WTC11 (cell line): Measurements from ENCODE around the gene POLR3GL. TPM values are rescaled to one million over a fixed set of nuclear protein-coding genes. Genes with fewer than 3 reads are reported as not detected.

Experiments used
- ATAC-seq: fragments of 200-7000 bp; cut with Tn5 transposase; 2 replicates; pipeline ENCODE4 v1.10.0; 2021; ENCODE audit warnings: mild to moderate bottlenecking, moderate library complexity
- CTCF ChIA-PET: fragments of 300-600 bp; sonication (Branson Sonifier 250); formaldehyde crosslinking; loops from one replicate; lab custom pipeline; 2021; ENCODE audit warnings: antibody characterized with exemption; lab: Charles Lee
- POLR2A ChIA-PET: fragments of 350-600 bp; sonication (Branson Sonifier 250); formaldehyde crosslinking; loops from one replicate; lab custom pipeline; 2021; ENCODE audit warnings: antibody characterized with exemption; lab: Charles Lee
- DNase-seq: peaks from one replicate; pipeline ENCODE4 v3.0.0; 2021; ENCODE audit warnings: low spot score
- H3K27ac Mint-ChIP-seq: 2 replicates; pipeline ENCODE4 v1.8.0; 2021; ENCODE audit warnings: mixed read lengths
- H3K27me3 Mint-ChIP-seq: 2 replicates; pipeline ENCODE4 v1.8.0; 2021; ENCODE audit warnings: low read depth, mild to moderate bottlenecking, moderate library complexity, mixed read lengths
- H3K36me3 Mint-ChIP-seq: 2 replicates; pipeline ENCODE4 v1.8.0; 2021; ENCODE audit warnings: mixed read lengths
- H3K4me1 Mint-ChIP-seq: 2 replicates; pipeline ENCODE4 v1.8.0; 2022; ENCODE audit warnings: mixed read lengths
- H3K4me3 Mint-ChIP-seq: 2 replicates; pipeline ENCODE4 v1.8.0; 2021; ENCODE audit warnings: mild to moderate bottlenecking, moderate library complexity, mixed read lengths
- H3K9me3 Mint-ChIP-seq: 2 replicates; pipeline ENCODE4 v1.8.0; 2021; ENCODE audit warnings: mixed read lengths
- CBFB ChIP-seq: sonication (generic); formaldehyde crosslinking; IDR thresholded peaks from 2 replicates; pipeline ENCODE4 v1.8.1; 2022; ENCODE audit warnings: mild to moderate bottlenecking, low read depth, missing genetic modification reagents
- CREM ChIP-seq: sonication (generic); formaldehyde crosslinking; IDR thresholded peaks from 2 replicates; pipeline ENCODE4 v1.8.1; 2022; ENCODE audit warnings: mild to moderate bottlenecking, missing genetic modification reagents, moderate library complexity
- ELF4 ChIP-seq: sonication (generic); formaldehyde crosslinking; IDR thresholded peaks from 2 replicates; pipeline ENCODE4 v1.8.1; 2022; ENCODE audit warnings: low read depth, mild to moderate bottlenecking, moderate library complexity, missing genetic modification reagents
- EMX1 ChIP-seq: fragments of 250-450 bp; sonication (Bioruptor Pico); IDR thresholded peaks from 2 replicates; pipeline ENCODE4 v1.8.0; 2021; ENCODE audit warnings: mild to moderate bottlenecking
- ESRRA ChIP-seq: sonication (generic); formaldehyde crosslinking; IDR thresholded peaks from 2 replicates; pipeline ENCODE4 v1.8.1; 2022; ENCODE audit warnings: mild to moderate bottlenecking, missing genetic modification reagents, borderline replicate concordance
- ETV6 ChIP-seq: sonication (generic); formaldehyde crosslinking; IDR thresholded peaks from 2 replicates; pipeline ENCODE4 v1.8.1; 2022; ENCODE audit warnings: mild to moderate bottlenecking, missing genetic modification reagents
- HMGA2 ChIP-seq: fragments of 250-450 bp; sonication (Bioruptor Pico); IDR thresholded peaks from 2 replicates; pipeline ENCODE4 v1.4.0; 2021; ENCODE audit warnings: mild to moderate bottlenecking, moderate library complexity
- MYBL2 ChIP-seq: sonication (generic); formaldehyde crosslinking; IDR thresholded peaks from 2 replicates; pipeline ENCODE4 v1.8.1; 2023; ENCODE audit warnings: mild to moderate bottlenecking, moderate library complexity, missing genetic modification reagents
- NFE2L1 ChIP-seq: sonication (generic); formaldehyde crosslinking; IDR thresholded peaks from 2 replicates; pipeline ENCODE4 v1.8.1; 2023; ENCODE audit warnings: missing genetic modification reagents
- NR3C1 ChIP-seq: sonication (generic); formaldehyde crosslinking; conservative IDR thresholded peaks from 2 replicates; pipeline ENCODE4 v1.8.1; 2023; ENCODE audit warnings: low read depth, mild to moderate bottlenecking, missing genetic modification reagents
- SOX15 ChIP-seq: fragments of 250-450 bp; sonication (Bioruptor Pico); IDR thresholded peaks from 2 replicates; pipeline ENCODE4 v1.9.0; 2021; ENCODE audit warnings: mild to moderate bottlenecking
- SP1 ChIP-seq: sonication (generic); formaldehyde crosslinking; conservative IDR thresholded peaks from 2 replicates; pipeline ENCODE4 v1.8.1; 2022; ENCODE audit warnings: missing genetic modification reagents
- ZNF121 ChIP-seq: sonication (generic); formaldehyde crosslinking; IDR thresholded peaks from 2 replicates; pipeline ENCODE4 v1.8.0; 2023; ENCODE audit warnings: missing genetic modification reagents
- ZNF138 ChIP-seq: sonication (generic); formaldehyde crosslinking; conservative IDR thresholded peaks from 2 replicates; pipeline ENCODE4 v1.8.1; 2022; ENCODE audit warnings: mild to moderate bottlenecking, moderate library complexity, missing genetic modification reagents
- ZNF671 ChIP-seq: fragments of 250-450 bp; sonication (Bioruptor Pico); IDR thresholded peaks from 2 replicates; pipeline ENCODE4 v1.8.0; 2021; ENCODE audit warnings: mild to moderate bottlenecking
- total RNA-seq: library from RNA; stranded (reverse); gene quantifications from 3 replicates; pipeline ENCODE4 v1.2.3, GENCODE V29; 2021
- TF ChIP-seq, protein P1 (sequence below): sonication (generic); formaldehyde crosslinking; IDR thresholded peaks from 2 replicates; pipeline ENCODE4 v1.8.0; 2022; ENCODE audit warnings: mild to moderate bottlenecking, missing genetic modification reagents
- TF ChIP-seq, protein P2 (sequence below): sonication (generic); formaldehyde crosslinking; IDR thresholded peaks from 2 replicates; pipeline ENCODE4 v1.8.1; 2023; ENCODE audit warnings: mild to moderate bottlenecking, missing genetic modification reagents, moderate library complexity
- TF ChIP-seq, protein P3 (sequence below): sonication (generic); formaldehyde crosslinking; IDR thresholded peaks from 2 replicates; pipeline ENCODE4 v1.8.1; 2022; ENCODE audit warnings: low read depth, mild to moderate bottlenecking, moderate library complexity, missing genetic modification reagents, borderline replicate concordance
- TF ChIP-seq, protein P4 (sequence below): sonication (generic); formaldehyde crosslinking; IDR thresholded peaks from 2 replicates; pipeline ENCODE4 v1.8.1; 2022; ENCODE audit warnings: mild to moderate bottlenecking, moderate library complexity, missing genetic modification reagents
- TF ChIP-seq, protein P5 (sequence below): sonication (generic); formaldehyde crosslinking; IDR thresholded peaks from 2 replicates; pipeline ENCODE4 v1.8.0; 2023; ENCODE audit warnings: missing genetic modification reagents
- TF ChIP-seq, protein P6 (sequence below): fragments of 200-600 bp; IDR thresholded peaks from 2 replicates; pipeline ENCODE4 v1.8.0; 2022; ENCODE audit warnings: antibody characterized with exemption
- TF ChIP-seq, protein P7 (sequence below): sonication (generic); formaldehyde crosslinking; IDR thresholded peaks from 2 replicates; pipeline ENCODE4 v1.8.1; 2023; ENCODE audit warnings: mild to moderate bottlenecking, missing genetic modification reagents
- TF ChIP-seq, protein P8 (sequence below): sonication (generic); formaldehyde crosslinking; IDR thresholded peaks from 2 replicates; pipeline ENCODE4 v1.8.1; 2023; ENCODE audit warnings: mild to moderate bottlenecking, missing genetic modification reagents, moderate library complexity

POLR3GL gene
- total RNA-seq, 1 experiment from 2014 or later = 3.8 TPM

DNA sequence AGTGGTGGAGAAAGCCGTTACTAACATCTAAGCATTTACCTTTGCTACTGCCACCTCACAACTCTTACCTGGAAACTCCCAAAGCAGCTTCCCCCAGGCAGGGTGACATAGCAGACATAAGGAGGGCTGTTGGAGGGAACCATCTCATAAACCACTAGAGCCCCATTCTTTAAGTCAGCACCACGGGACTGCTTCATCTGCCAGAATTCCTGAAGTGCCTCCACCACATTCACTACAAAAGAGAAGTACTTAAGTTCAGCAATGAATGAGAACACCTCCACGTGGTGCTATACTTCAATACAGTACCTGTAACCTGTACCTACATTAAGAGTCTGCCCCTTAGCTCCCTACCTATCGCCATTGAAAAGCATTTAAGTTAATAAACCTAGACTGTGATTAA lies 16.9 kb upstream of the POLR3GL start:
- ChIA-PET POLR2A (no interaction called here), CTCF (interaction anchor here (1.3 kb wide), 1 partner anchor 102 kb away, joined by 3 read pairs; the partner anchor contains the start of gene NUDT17)
- Mint-ChIP-seq H3K4me3 (no peak overlapping the region), H3K27ac (no peak overlapping the region), H3K9me3 (no peaks in the 10 kb centered on the region), H3K27me3 (peaks cover 4% of the 10 kb centered on the region), H3K36me3 (no peaks in the 10 kb centered on the region), H3K4me1 (peaks cover 19% of the 10 kb centered on the region)
- TF ChIP-seq ZNF138 (no peak), ZNF671 (no peak)
- TF ChIP-seq, protein P1, sequence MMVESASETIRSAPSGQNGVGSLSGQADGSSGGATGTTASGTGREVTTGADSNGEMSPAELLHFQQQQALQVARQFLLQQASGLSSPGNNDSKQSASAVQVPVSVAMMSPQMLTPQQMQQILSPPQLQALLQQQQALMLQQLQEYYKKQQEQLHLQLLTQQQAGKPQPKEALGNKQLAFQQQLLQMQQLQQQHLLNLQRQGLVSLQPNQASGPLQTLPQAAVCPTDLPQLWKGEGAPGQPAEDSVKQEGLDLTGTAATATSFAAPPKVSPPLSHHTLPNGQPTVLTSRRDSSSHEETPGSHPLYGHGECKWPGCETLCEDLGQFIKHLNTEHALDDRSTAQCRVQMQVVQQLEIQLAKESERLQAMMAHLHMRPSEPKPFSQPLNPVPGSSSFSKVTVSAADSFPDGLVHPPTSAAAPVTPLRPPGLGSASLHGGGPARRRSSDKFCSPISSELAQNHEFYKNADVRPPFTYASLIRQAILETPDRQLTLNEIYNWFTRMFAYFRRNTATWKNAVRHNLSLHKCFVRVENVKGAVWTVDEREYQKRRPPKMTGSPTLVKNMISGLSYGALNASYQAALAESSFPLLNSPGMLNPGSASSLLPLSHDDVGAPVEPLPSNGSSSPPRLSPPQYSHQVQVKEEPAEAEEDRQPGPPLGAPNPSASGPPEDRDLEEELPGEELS (CRISPR knock-in tag) = no peak
- no peak for DNase-seq
- ATAC-seq = peak; percentile 93

DNA sequence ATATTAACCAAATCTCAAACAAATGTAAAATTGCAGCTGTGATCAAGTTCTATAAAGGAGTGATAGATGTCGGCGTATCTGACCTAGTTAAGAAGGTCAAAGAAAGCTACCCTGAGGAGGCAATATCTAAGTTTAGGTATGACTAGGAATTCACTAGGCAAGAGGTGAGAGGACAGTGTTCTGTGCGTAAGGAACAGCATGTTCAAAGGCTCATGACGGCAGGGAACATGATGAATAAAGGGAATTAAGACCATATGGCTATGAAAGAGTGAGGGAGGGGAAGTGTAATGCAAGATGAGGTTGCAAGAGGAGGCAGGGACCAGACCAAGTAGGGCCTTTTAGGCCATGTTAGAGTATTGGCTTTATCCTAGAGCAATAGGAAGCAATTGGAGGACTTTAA lies 15.3 kb upstream of the POLR3GL start:
- TF ChIP-seq, protein P2, sequence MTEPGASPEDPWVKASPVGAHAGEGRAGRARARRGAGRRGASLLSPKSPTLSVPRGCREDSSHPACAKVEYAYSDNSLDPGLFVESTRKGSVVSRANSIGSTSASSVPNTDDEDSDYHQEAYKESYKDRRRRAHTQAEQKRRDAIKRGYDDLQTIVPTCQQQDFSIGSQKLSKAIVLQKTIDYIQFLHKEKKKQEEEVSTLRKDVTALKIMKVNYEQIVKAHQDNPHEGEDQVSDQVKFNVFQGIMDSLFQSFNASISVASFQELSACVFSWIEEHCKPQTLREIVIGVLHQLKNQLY (CRISPR knock-in tag) = no peak
- TF ChIP-seq ETV6 (no peak), EMX1 (CRISPR knock-in tag) (no peak), ELF4 (CRISPR knock-in tag) (no peak), CREM (CRISPR knock-in tag) (no peak), ZNF671 (no peak), SOX15 (no peak), NFE2L1 (no peak), CBFB (CRISPR knock-in tag) (no peak), ZNF121 (CRISPR knock-in tag) (no peak), MYBL2 (CRISPR knock-in tag) (no peak), SP1 (CRISPR knock-in tag) (no peak)
- TF ChIP-seq, protein P3, sequence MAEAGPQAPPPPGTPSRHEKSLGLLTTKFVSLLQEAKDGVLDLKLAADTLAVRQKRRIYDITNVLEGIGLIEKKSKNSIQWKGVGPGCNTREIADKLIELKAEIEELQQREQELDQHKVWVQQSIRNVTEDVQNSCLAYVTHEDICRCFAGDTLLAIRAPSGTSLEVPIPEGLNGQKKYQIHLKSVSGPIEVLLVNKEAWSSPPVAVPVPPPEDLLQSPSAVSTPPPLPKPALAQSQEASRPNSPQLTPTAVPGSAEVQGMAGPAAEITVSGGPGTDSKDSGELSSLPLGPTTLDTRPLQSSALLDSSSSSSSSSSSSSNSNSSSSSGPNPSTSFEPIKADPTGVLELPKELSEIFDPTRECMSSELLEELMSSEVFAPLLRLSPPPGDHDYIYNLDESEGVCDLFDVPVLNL (CRISPR knock-in tag) = no peak
- TF ChIP-seq, protein P4, sequence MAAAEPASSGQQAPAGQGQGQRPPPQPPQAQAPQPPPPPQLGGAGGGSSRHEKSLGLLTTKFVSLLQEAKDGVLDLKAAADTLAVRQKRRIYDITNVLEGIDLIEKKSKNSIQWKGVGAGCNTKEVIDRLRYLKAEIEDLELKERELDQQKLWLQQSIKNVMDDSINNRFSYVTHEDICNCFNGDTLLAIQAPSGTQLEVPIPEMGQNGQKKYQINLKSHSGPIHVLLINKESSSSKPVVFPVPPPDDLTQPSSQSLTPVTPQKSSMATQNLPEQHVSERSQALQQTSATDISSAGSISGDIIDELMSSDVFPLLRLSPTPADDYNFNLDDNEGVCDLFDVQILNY (CRISPR knock-in tag) = no peak
- TF ChIP-seq, protein P5, sequence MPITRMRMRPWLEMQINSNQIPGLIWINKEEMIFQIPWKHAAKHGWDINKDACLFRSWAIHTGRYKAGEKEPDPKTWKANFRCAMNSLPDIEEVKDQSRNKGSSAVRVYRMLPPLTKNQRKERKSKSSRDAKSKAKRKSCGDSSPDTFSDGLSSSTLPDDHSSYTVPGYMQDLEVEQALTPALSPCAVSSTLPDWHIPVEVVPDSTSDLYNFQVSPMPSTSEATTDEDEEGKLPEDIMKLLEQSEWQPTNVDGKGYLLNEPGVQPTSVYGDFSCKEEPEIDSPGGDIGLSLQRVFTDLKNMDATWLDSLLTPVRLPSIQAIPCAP (CRISPR knock-in tag) = no peak
- CTCF ChIA-PET = interaction anchor here (1.8 kb wide), 1 partner anchor 8 kb away, joined by 9 read pairs; the partner anchor contains the start of gene LIX1L
- Mint-ChIP-seq H3K4me1 (peaks cover 19% of the 10 kb centered on the region), H3K4me3 (no peak overlapping the region), H3K36me3 (no peaks in the 10 kb centered on the region), H3K27me3 (peaks cover 15% of the 10 kb centered on the region), H3K27ac (no peak overlapping the region), H3K9me3 (no peaks in the 10 kb centered on the region)
- no peak for ATAC-seq
- DNase-seq = no peak
- POLR2A ChIA-PET = no interaction called here

DNA sequence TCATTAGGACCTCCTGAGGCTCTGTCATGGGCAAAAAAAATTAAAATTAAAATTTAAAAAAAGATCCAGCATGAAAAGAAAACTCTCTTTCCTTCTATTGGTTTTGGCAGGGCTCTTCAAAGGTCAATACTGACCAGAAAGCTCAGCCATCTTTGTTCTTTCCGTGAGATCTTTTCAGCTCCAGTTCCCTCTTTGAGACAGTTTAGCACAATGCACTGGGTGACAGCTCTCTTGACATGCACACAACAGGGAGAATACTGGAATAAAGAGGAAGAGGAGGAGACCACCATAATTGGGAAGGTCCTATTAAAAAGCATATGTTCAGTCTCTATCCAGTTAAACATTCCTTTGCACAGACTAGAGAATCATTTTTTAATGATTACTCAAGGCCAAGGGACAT lies 13.0 kb upstream of the POLR3GL start:
- no peak overlapping the region for H3K4me3 Mint-ChIP-seq
- no peaks in the 10 kb centered on the region for H3K36me3 Mint-ChIP-seq
- no peak for TF ChIP-seq CREM (CRISPR knock-in tag)
- no peak for TF ChIP-seq HMGA2
- TF ChIP-seq ESRRA = no peak
- TF ChIP-seq, protein P6, sequence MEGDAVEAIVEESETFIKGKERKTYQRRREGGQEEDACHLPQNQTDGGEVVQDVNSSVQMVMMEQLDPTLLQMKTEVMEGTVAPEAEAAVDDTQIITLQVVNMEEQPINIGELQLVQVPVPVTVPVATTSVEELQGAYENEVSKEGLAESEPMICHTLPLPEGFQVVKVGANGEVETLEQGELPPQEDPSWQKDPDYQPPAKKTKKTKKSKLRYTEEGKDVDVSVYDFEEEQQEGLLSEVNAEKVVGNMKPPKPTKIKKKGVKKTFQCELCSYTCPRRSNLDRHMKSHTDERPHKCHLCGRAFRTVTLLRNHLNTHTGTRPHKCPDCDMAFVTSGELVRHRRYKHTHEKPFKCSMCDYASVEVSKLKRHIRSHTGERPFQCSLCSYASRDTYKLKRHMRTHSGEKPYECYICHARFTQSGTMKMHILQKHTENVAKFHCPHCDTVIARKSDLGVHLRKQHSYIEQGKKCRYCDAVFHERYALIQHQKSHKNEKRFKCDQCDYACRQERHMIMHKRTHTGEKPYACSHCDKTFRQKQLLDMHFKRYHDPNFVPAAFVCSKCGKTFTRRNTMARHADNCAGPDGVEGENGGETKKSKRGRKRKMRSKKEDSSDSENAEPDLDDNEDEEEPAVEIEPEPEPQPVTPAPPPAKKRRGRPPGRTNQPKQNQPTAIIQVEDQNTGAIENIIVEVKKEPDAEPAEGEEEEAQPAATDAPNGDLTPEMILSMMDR = no peak
- TF ChIP-seq NR3C1 (CRISPR knock-in tag) = no peak
- TF ChIP-seq, protein P7, sequence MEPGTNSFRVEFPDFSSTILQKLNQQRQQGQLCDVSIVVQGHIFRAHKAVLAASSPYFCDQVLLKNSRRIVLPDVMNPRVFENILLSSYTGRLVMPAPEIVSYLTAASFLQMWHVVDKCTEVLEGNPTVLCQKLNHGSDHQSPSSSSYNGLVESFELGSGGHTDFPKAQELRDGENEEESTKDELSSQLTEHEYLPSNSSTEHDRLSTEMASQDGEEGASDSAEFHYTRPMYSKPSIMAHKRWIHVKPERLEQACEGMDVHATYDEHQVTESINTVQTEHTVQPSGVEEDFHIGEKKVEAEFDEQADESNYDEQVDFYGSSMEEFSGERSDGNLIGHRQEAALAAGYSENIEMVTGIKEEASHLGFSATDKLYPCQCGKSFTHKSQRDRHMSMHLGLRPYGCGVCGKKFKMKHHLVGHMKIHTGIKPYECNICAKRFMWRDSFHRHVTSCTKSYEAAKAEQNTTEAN (CRISPR knock-in tag) = no peak
- TF ChIP-seq, protein P8, sequence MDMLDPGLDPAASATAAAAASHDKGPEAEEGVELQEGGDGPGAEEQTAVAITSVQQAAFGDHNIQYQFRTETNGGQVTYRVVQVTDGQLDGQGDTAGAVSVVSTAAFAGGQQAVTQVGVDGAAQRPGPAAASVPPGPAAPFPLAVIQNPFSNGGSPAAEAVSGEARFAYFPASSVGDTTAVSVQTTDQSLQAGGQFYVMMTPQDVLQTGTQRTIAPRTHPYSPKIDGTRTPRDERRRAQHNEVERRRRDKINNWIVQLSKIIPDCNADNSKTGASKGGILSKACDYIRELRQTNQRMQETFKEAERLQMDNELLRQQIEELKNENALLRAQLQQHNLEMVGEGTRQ (CRISPR knock-in tag) = no peak
- no peak for DNase-seq
- CTCF ChIA-PET = interaction anchor here (0.7 to 1.0 kb wide), 2 partner anchors 60 to 106 kb away, joined by 3 to 5 read pairs; partner anchors contain the start of gene NUDT17
- no peak for ATAC-seq
- H3K4me1 Mint-ChIP-seq = peaks cover 19% of the 10 kb centered on the region
- POLR2A ChIA-PET = no interaction called here
- H3K27me3 Mint-ChIP-seq = peaks cover 38% of the 10 kb centered on the region
- no peak overlapping the region for H3K27ac Mint-ChIP-seq
- no peaks in the 10 kb centered on the region for H3K9me3 Mint-ChIP-seq
